WERI-Rb-1 (cell line): ENCODE results near the gene SORL1.
"Not testable (repeated sequence)": the region's sequence is repeated elsewhere in the genome, so short reads cannot be mapped to it uniquely, and the experiment has no call there.

Experiments used
- DNase-seq: peaks from one replicate; pipeline ENCODE4 v3.0.0-alpha.2; 2020
- H3K27ac ChIP-seq: fragments of 250-450 bp; sonication (Bioruptor Pico); 2 replicates; pipeline ENCODE4 v1.5.1; 2020; ENCODE audit warnings: mild to moderate bottlenecking, moderate library complexity
- H3K27me3 ChIP-seq: fragments of 250-450 bp; sonication (Bioruptor Pico); 2 replicates; pipeline ENCODE4 v1.5.1; 2021; ENCODE audit warnings: mild to moderate bottlenecking, low read depth, moderate library complexity; ENCODE audit not compliant: insufficient read depth, severe bottlenecking
- H3K36me3 ChIP-seq: fragments of 250-450 bp; sonication (Bioruptor Pico); 2 replicates; pipeline ENCODE4 v1.5.1; 2020; ENCODE audit warnings: mild to moderate bottlenecking, moderate library complexity
- H3K4me3 ChIP-seq: 2 replicates; pipeline ENCODE4 v1.5.1; 2011; ENCODE audit warnings: low read depth, mild to moderate bottlenecking, control low read depth, low read length
- H3K9me3 ChIP-seq: fragments of 250-450 bp; sonication (Bioruptor Pico); 2 replicates; pipeline ENCODE4 v1.5.1; 2021; ENCODE audit warnings: mild to moderate bottlenecking, moderate library complexity; ENCODE audit not compliant: severe bottlenecking
- CTCF ChIP-seq: IDR thresholded peaks from 2 replicates; pipeline ENCODE4 v1.5.1; 2011; ENCODE audit warnings: low read depth, mild to moderate bottlenecking, control low read depth, inconsistent platforms, low read length

The SORL1 gene

GRCh38 chr11:121476379-121477032 is 24.4 kb downstream of the SORL1 start:
- H3K36me3 ChIP-seq, result no peaks in the 10 kb centered on the region
- TF ChIP-seq CTCF, result no peak

GRCh38 chr11:121478226-121478894 is 26.2 kb downstream of the SORL1 start:
- DNase-seq, result no peak
- Histone ChIP-seq H3K27ac (no peak overlapping the region), H3K9me3 (no peaks in the 10 kb centered on the region), H3K27me3 (no peaks in the 10 kb centered on the region), H3K4me3 (no peak overlapping the region), H3K36me3 (no peaks in the 10 kb centered on the region)
- no peak for TF ChIP-seq CTCF

More at GRCh38 chr11:121476379-121477032, 24.4 kb downstream of the SORL1 start:
- no peak for DNase-seq
- Histone ChIP-seq H3K9me3 (no peaks in the 10 kb centered on the region), H3K27me3 (no peaks in the 10 kb centered on the region), H3K27ac (no peak overlapping the region), H3K4me3 (no peak overlapping the region)

- DNase-seq, result no peak
- TF ChIP-seq CTCF, result no peak
- Histone ChIP-seq H3K27me3 (no peaks in the 10 kb centered on the region), H3K27ac (no peak overlapping the region), H3K36me3 (no peaks in the 10 kb centered on the region), H3K9me3 (no peaks in the 10 kb centered on the region), H3K4me3 (no peak overlapping the region)
These were observed 27.0 kb downstream of the SORL1 start for GRCh38 chr11:121478895-121479697.

GRCh38 chr11:121479698-121480238 is 27.7 kb downstream of the SORL1 start:
- H3K36me3 ChIP-seq, result no peaks in the 10 kb centered on the region
- no peak overlapping the region for H3K27ac ChIP-seq
- TF ChIP-seq CTCF, result no peak
- DNase-seq, result no peak
- no peaks in the 10 kb centered on the region for H3K9me3 ChIP-seq
- H3K4me3 ChIP-seq, result no peak overlapping the region
- no peaks in the 10 kb centered on the region for H3K27me3 ChIP-seq

GRCh38 chr11:121481484-121482230 is 29.5 kb downstream of the SORL1 start:
- not testable (repeated sequence) for H3K27me3 ChIP-seq, H3K27ac ChIP-seq, H3K9me3 ChIP-seq, H3K36me3 ChIP-seq, DNase-seq, H3K4me3 ChIP-seq
